Loucy (cell line): ENCODE results near the gene C1orf52.

Experiments used
- EZH2phosphoT487 ChIP-seq: fragments of 200-600 bp; IDR thresholded peaks from 2 replicates; pipeline ENCODE4 v1.6.1; 2018; ENCODE audit warnings: antibody characterized with exemption, mild to moderate bottlenecking, moderate library complexity, borderline replicate concordance
- TF ChIP-seq, protein P1 (sequence below): fragments of 200-600 bp; sonication (generic); conservative IDR thresholded peaks from 2 replicates; pipeline ENCODE4 v1.5.1; 2014; ENCODE audit warnings: mild to moderate bottlenecking, antibody characterized with exemption, low read length

DNA sequence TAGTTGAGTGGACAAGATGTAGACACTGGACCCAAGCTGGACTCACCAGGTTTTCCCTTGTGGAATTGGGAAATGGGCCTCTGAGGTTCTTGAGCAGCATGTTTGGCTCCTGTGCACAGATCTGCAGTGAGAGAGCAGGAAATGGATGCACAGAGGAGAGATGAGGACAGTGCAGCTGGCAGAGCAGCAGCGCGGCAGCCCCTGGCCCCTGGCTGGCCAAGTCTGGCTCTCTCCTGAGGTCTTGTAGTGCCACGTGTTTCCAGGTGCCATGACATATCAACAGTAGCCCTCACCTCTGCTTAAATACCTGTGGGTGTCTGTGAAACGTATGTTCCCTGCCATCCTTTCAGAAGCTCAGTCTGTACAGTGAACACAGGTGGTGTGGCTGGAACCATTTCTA is 36.2 kb upstream of the C1orf52 start:
- TF ChIP-seq, protein P1, sequence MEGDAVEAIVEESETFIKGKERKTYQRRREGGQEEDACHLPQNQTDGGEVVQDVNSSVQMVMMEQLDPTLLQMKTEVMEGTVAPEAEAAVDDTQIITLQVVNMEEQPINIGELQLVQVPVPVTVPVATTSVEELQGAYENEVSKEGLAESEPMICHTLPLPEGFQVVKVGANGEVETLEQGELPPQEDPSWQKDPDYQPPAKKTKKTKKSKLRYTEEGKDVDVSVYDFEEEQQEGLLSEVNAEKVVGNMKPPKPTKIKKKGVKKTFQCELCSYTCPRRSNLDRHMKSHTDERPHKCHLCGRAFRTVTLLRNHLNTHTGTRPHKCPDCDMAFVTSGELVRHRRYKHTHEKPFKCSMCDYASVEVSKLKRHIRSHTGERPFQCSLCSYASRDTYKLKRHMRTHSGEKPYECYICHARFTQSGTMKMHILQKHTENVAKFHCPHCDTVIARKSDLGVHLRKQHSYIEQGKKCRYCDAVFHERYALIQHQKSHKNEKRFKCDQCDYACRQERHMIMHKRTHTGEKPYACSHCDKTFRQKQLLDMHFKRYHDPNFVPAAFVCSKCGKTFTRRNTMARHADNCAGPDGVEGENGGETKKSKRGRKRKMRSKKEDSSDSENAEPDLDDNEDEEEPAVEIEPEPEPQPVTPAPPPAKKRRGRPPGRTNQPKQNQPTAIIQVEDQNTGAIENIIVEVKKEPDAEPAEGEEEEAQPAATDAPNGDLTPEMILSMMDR: no peak
- TF ChIP-seq EZH2phosphoT487: no peak
